Upper lobe of left lung (tissue), 6 donors: ENCODE results near the gene MUC6. TPM values are rescaled to one million over a fixed set of nuclear protein-coding genes. Genes with fewer than 3 reads are reported as not detected.

ENCODE experiments used
- ATAC-seq, 2 donors: fragments of 200-7000 bp; cut with Tn5 transposase; one replicate each; pipeline ENCODE4 v1.9.1; 2022; ENCODE audit warnings: mild to moderate bottlenecking in 2 of 2, moderate library complexity in 2 of 2; ENCODE audit not compliant: low FRiP score in 2 of 2
- DNase-seq, 2 donors: peaks; one replicate each; pipeline ENCODE4 v3.0.0-alpha.2; 2019 to 2020
- H3K27ac ChIP-seq, 4 donors: fragments of 200-600 bp; sonication (generic); one replicate each; pipeline ENCODE4 v1.5.1; 2016 to 2019
- H3K27me3 ChIP-seq, 4 donors: fragments of 200-600 bp; sonication (generic); one replicate each; pipeline ENCODE4 v1.5.1; 2017 to 2019
- H3K36me3 ChIP-seq, 4 donors: fragments of 200-600 bp; sonication (generic); one replicate each; pipeline ENCODE4 v1.5.1; 2016 to 2019
- H3K4me1 ChIP-seq, 4 donors: fragments of 200-600 bp; sonication (generic); one replicate each; pipeline ENCODE4 v1.5.1; 2018 to 2019
- H3K4me3 ChIP-seq, 4 donors: fragments of 200-600 bp; sonication (generic); one replicate each; pipeline ENCODE4 v1.5.1; 2017 to 2019; ENCODE audit warnings: mild to moderate bottlenecking in 2 of 4, moderate library complexity in 1 of 4
- H3K9me3 ChIP-seq, 4 donors: fragments of 200-600 bp; sonication (generic); one replicate each; pipeline ENCODE4 v1.5.1; 2018 to 2019
- CTCF ChIP-seq, 6 experiments: fragments of 450-650 bp in 4 of 6; fragments of 200-600 bp in 2 of 6; sonication (generic) in 2 of 6; IDR thresholded peaks; one replicate each; pipeline ENCODE4 v1.5.1; 2016 to 2019; ENCODE audit warnings: antibody characterized with exemption in 6 of 6
- EP300 ChIP-seq, 4 donors: sonication (generic); formaldehyde crosslinking; IDR thresholded peaks; one replicate each; pipeline ENCODE4 v1.5.1; 2017; ENCODE audit warnings: antibody characterized with exemption in 4 of 4, control low read depth in 2 of 4
- POLR2A ChIP-seq, 4 donors: fragments of 450-650 bp; IDR thresholded peaks; one replicate each; pipeline ENCODE4 v1.5.1; 2016 to 2017; ENCODE audit warnings: antibody characterized with exemption in 4 of 4, mild to moderate bottlenecking in 2 of 4
- POLR2AphosphoS5 ChIP-seq, 2 donors: sonication (generic); formaldehyde crosslinking; IDR thresholded peaks; one replicate each; pipeline ENCODE4 v1.5.1; 2017; ENCODE audit warnings: antibody characterized with exemption in 2 of 2
- WGBS, 2 donors: methylation state at CpG; one replicate each; pipeline ENCODE4 v1.1.5; 2017 to 2018; 5-methylcytosine and 5-hydroxymethylcytosine counted together
- total RNA-seq, 6 donors: library from RNA; depleted of rRNA in 4 of 6; stranded (reverse); fragments of >200 nt in 4 of 6; gene quantifications; one replicate each; pipeline versions ENCODE4 v1.1.0 to v1.2.1, GENCODE V29; 2016 to 2021
- donor health status: DM: no; HTN: no; CAD: no; lungs with moderate emphysema.
- donor health status: DM: no; HTN: yes; CAD: no; lungs with severe emphysema.

Gene MUC6
- total RNA-seq, 6 donors from 2014 or later: 0.06 to 4.2 (median 0.51) TPM; not detected in 3

DNA sequence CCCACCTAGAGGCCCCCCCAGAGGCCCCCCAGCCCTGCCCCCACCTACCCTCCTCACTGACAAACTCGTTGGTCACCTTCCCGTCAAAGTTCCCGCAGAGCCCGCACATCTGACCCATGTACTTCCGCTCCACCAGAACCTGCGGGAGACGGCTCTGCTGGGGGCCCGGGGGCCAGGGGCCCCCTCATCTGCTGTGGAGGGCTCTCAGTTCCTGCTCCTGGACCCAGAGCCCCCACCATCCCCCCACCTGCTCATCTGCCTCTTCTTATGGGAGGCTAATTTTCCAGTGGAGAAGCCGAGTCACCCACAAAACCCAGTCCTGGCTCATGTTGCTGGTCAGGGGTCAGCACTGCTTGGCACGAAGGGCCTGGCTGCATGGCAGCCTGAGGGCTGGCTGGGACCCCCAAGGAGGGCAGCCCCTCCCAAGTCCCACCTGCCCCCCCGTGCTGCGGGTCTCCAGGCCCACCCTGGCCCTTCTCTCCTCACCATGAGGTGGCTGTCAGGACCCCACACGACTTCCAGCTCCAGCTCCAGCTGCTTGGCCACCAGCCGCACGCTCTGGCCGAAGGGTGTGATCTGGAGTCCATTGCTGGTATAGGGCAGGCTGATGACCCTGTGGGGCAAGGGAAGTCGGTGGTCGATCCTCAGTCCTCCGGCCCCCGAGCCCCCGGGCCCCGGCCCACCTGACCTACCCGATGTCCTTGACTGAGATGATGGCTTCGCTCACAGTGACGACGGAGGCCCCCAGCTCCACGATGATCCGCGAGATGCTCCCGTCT, 5.2 kb downstream of the MUC6 start:
- WGBS, 2 donors: 85 to 94% methylated on average over 7 to 30 of the region's 30 CpGs
- no peaks in the 10 kb centered on the region for H3K9me3 ChIP-seq
- no peak overlapping the region for H3K4me3 ChIP-seq
- TF ChIP-seq CTCF (IDR thresholded peaks at IDR 0.05): no peak
- H3K27ac ChIP-seq: no peak overlapping the region
- peak in 1 of 2 donors; percentile 77 for DNase-seq
- H3K4me1 ChIP-seq: no peaks in the 10 kb centered on the region
- no peak for ATAC-seq
- no peaks in the 10 kb centered on the region for H3K36me3 ChIP-seq
- H3K27me3 ChIP-seq: no peaks in the 10 kb centered on the region

GRCh38 chr11:1030556-1030955, 6.0 kb downstream of the MUC6 start:
- WGBS, 2 donors: 68% methylated on average over 7 of the region's 20 CpGs; no CpG with 5 or more reads in 1 of the 2 donors
- Histone ChIP-seq H3K27me3 (no peaks in the 10 kb centered on the region), H3K4me1 (no peaks in the 10 kb centered on the region), H3K9me3 (no peaks in the 10 kb centered on the region), H3K36me3 (no peaks in the 10 kb centered on the region), H3K27ac (no peak overlapping the region), H3K4me3 (no peak overlapping the region)
- ATAC-seq (no peak), DNase-seq (peak in 1 of 2 donors; percentile 84)
- TF ChIP-seq CTCF (IDR thresholded peaks at IDR 0.05): no peak
- TF ChIP-seq POLR2A (IDR thresholded peaks at IDR 0.05): no peak
- no peak for TF ChIP-seq POLR2AphosphoS5 (IDR thresholded peaks at IDR 0.05)
- no peak for TF ChIP-seq EP300 (IDR thresholded peaks at IDR 0.05)

DNA sequence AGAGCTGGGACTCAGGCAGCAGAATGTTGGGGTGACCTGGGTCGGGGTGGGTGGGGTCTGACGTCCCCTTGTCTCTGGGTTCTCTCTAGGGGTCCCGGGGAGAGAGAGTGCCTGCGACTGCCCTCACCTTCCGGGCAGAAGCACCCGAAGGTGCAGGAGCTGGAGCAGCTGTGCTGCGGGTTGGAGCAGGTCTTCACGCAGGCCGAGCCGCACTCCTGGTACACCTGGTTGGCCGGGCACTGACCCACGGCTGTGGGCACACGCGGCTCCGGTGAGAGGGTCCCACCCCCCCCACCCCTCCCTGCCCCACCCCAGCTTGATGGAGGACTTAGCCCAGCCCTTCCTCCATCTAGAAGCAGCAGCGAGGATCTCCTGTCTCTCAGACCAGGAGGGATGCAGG, 6.4 kb downstream of the MUC6 start:
- 64 to 100% methylated on average over 1 to 11 of the region's 16 CpGs for WGBS, 2 donors
- no peaks in the 10 kb centered on the region for H3K27me3 ChIP-seq

DNA sequence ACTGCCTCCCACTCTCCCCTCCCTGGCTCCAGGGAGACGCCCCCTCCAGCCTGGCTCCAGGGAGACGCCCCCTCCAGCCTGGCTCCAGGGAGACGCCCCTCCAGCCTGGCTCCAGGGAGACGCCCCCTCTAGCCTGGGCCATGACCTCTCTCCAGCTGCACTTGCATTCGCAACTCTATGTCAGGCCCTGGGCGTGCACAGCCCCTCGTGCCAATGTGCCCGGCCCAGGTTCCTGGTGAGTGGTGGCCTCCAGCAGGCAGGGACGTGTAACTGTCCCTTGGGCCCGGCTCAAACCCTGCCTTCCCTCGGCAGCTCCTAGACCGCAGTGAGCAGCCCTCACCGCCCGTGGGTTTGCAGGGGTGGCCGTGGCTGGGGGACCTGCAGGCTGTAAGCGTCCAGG, 6.9 kb downstream of the MUC6 start:
- TF ChIP-seq EP300 (IDR thresholded peaks at IDR 0.05): no peak
- TF ChIP-seq POLR2AphosphoS5 (IDR thresholded peaks at IDR 0.05): no peak
- no peak for TF ChIP-seq POLR2A (IDR thresholded peaks at IDR 0.05)
- TF ChIP-seq CTCF (IDR thresholded peaks at IDR 0.05): no peak
- no peaks in the 10 kb centered on the region for H3K4me1 ChIP-seq
- H3K36me3 ChIP-seq: no peaks in the 10 kb centered on the region
- ATAC-seq (no peak), DNase-seq (peak in 1 of 2 donors; percentile 72)
- no peak overlapping the region for H3K4me3 ChIP-seq
- H3K9me3 ChIP-seq: no peaks in the 10 kb centered on the region
- whole genome bisulfite sequencing, 2 donors: 43% methylated on average over 14 of the region's 16 CpGs; no CpG with 5 or more reads in 1 of the 2 donors
- H3K27me3 ChIP-seq: no peaks in the 10 kb centered on the region
- no peak overlapping the region for H3K27ac ChIP-seq

More for the DNA sequence above, 6.4 kb downstream of the MUC6 start:
- TF ChIP-seq CTCF (IDR thresholded peaks at IDR 0.05) (no peak), EP300 (IDR thresholded peaks at IDR 0.05) (no peak), POLR2A (IDR thresholded peaks at IDR 0.05) (no peak), POLR2AphosphoS5 (IDR thresholded peaks at IDR 0.05) (no peak)
- no peak for ATAC-seq
- H3K9me3 ChIP-seq: no peaks in the 10 kb centered on the region
- DNase-seq: no peak
- no peak overlapping the region for H3K27ac ChIP-seq
- no peaks in the 10 kb centered on the region for H3K36me3 ChIP-seq
- H3K4me1 ChIP-seq: no peaks in the 10 kb centered on the region
- no peak overlapping the region for H3K4me3 ChIP-seq

DNA sequence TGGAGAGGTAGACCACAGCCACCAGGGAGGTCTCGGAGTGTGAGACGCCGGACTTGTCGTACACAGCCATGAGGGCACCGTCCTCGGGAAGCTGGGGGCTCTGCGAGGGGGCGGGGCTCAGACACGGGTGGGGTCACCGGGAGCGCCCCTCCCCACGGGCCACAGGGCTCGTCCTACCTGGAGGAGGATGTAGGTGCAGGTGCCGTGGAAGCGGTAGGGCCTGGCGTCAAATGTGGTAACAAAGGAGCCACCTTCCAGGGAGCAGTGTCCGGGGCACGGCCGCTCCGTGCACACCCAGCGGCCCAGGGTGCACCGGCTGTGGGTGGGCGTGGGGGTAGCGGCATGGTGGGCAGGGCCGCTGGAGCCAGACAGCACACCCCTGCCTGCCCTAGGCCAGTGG, 7.5 kb downstream of the MUC6 start:
- ATAC-seq (no peak), DNase-seq (peak in 1 of 2 donors; percentile 80)
- Histone ChIP-seq H3K4me3 (no peak overlapping the region), H3K4me1 (no peaks in the 10 kb centered on the region), H3K27me3 (no peaks in the 10 kb centered on the region), H3K9me3 (no peaks in the 10 kb centered on the region), H3K27ac (no peak overlapping the region), H3K36me3 (peaks cover 0 to 4% (median 0%) of the 10 kb centered on the region in 4 donors)
- 84% methylated on average over 24 of the region's 25 CpGs; no CpG with 5 or more reads in 1 of the 2 donors for whole genome bisulfite sequencing, 2 donors
- TF ChIP-seq POLR2AphosphoS5 (IDR thresholded peaks at IDR 0.05): no peak
- TF ChIP-seq CTCF (IDR thresholded peaks at IDR 0.05): no peak
- no peak for TF ChIP-seq POLR2A (IDR thresholded peaks at IDR 0.05)
- TF ChIP-seq EP300 (IDR thresholded peaks at IDR 0.05): no peak
